GM12891 (cell line): ENCODE results near the gene DST.

Experiments used
- POLR2A ChIP-seq: IDR thresholded peaks from 2 replicates; pipeline ENCODE4 v1.6.1; 2011; ENCODE audit warnings: low read depth, low read length, control low read depth
- POLR2AphosphoS5 ChIP-seq: IDR thresholded peaks from 2 replicates; pipeline ENCODE4 v1.6.1; 2011; ENCODE audit warnings: low read depth, low read length, control low read depth
- SPI1 ChIP-seq: IDR thresholded peaks from 2 replicates; pipeline ENCODE4 v1.6.1; 2011; ENCODE audit warnings: low read depth, low read length, control low read depth
- TAF1 ChIP-seq: IDR thresholded peaks from 2 replicates; pipeline ENCODE4 v1.6.1; 2011; ENCODE audit warnings: low read depth, low read length, control low read depth

DNA sequence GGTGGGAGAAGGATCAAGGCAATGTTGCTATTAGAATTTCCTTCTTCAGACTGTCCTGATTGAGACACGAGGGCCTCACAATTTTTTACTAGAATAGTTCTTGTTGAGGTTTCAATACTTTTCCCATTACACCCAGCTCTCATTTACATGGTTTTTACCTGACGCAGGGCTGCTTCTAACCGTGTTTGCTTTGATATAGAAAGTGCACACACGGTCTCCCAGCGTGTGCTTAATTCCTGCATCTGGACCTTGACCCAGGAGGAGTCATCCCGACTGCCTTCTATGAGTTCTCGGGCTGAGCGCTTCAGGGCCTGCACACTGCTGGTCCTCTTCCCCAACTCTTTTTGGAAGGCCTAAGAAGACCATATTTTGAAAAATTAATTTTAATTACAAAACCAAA, 160.2 kb downstream of the DST start:
- TF ChIP-seq POLR2A (no peak), TAF1 (no peak), POLR2AphosphoS5 (no peak), SPI1 (no peak)
